Neutrophil (primary cell): ENCODE data around the gene THTPA.

Source experiments
- H3K27ac ChIP-seq: fragments of 200-600 bp; sonication (generic); 2 replicates; pipeline ENCODE4 v1.5.1; 2016; ENCODE audit warnings: mild to moderate bottlenecking, moderate library complexity
- H3K27me3 ChIP-seq: fragments of 200-600 bp; sonication (generic); 2 replicates; pipeline ENCODE4 v1.6.0; 2016; ENCODE audit warnings: mild to moderate bottlenecking
- H3K36me3 ChIP-seq: fragments of 200-600 bp; sonication (generic); 2 replicates; pipeline ENCODE4 v1.5.1; 2017
- H3K4me1 ChIP-seq, 2 experiments: fragments of 200-600 bp in 1 of 2; sonication (generic) in 1 of 2; 1 replicate in 1 of 2; 2 replicates in 1 of 2; pipeline versions ENCODE4 v1.5.1 to v1.6.1; 2013 to 2016; ENCODE audit warnings: low read depth in 1 of 2, low read length in 1 of 2, mild to moderate bottlenecking in 1 of 2, moderate library complexity in 1 of 2; ENCODE audit not compliant: control insufficient read depth in 1 of 2, insufficient read depth in 1 of 2
- H3K4me3 ChIP-seq, 2 experiments: fragments of 200-600 bp in 1 of 2; sonication (generic) in 1 of 2; 1 replicate in 1 of 2; 2 replicates in 1 of 2; pipeline ENCODE4 v1.5.1; 2013 to 2016; ENCODE audit warnings: low read depth in 1 of 2, low read length in 1 of 2, mild to moderate bottlenecking in 1 of 2, moderate library complexity in 1 of 2
- H3K9me3 ChIP-seq: fragments of 200-600 bp; sonication (generic); 2 replicates; pipeline ENCODE4 v1.5.1; 2016
- TF ChIP-seq, protein P1 (sequence below): fragments of 200-600 bp; sonication (generic); IDR thresholded peaks from 2 replicates; pipeline ENCODE4 v1.5.1; 2016; ENCODE audit warnings: antibody characterized with exemption

THTPA gene

DNA sequence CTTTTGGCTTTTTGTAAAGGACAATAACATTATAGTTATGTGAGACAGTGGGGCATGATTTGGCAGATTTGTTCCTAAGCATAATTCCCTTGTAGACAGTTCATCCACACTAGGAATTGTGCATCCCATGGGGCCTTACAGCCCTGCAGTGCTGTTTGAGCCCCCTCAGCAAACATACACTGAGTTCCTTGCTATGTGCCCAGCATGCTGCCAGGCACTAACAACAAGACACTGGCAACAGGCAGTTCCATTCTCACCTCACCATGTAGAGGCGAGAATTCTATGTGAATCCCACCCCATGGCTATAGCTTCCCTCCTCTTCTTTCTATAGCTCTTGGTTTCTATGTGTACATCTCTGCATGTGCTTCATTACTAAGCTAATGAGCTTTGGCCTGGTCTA is 1.9 kb downstream of the THTPA start:
- TF ChIP-seq, protein P1, sequence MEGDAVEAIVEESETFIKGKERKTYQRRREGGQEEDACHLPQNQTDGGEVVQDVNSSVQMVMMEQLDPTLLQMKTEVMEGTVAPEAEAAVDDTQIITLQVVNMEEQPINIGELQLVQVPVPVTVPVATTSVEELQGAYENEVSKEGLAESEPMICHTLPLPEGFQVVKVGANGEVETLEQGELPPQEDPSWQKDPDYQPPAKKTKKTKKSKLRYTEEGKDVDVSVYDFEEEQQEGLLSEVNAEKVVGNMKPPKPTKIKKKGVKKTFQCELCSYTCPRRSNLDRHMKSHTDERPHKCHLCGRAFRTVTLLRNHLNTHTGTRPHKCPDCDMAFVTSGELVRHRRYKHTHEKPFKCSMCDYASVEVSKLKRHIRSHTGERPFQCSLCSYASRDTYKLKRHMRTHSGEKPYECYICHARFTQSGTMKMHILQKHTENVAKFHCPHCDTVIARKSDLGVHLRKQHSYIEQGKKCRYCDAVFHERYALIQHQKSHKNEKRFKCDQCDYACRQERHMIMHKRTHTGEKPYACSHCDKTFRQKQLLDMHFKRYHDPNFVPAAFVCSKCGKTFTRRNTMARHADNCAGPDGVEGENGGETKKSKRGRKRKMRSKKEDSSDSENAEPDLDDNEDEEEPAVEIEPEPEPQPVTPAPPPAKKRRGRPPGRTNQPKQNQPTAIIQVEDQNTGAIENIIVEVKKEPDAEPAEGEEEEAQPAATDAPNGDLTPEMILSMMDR, result no peak
- H3K27ac ChIP-seq, result no peak overlapping the region
- no peaks in the 10 kb centered on the region for H3K9me3 ChIP-seq
- peaks cover 12 to 13% of the 10 kb centered on the region in 2 experiments for H3K4me1 ChIP-seq
- H3K36me3 ChIP-seq, result peaks cover 47% of the 10 kb centered on the region
- H3K27me3 ChIP-seq, result no peaks in the 10 kb centered on the region
- no peak overlapping the region for H3K4me3 ChIP-seq

DNA sequence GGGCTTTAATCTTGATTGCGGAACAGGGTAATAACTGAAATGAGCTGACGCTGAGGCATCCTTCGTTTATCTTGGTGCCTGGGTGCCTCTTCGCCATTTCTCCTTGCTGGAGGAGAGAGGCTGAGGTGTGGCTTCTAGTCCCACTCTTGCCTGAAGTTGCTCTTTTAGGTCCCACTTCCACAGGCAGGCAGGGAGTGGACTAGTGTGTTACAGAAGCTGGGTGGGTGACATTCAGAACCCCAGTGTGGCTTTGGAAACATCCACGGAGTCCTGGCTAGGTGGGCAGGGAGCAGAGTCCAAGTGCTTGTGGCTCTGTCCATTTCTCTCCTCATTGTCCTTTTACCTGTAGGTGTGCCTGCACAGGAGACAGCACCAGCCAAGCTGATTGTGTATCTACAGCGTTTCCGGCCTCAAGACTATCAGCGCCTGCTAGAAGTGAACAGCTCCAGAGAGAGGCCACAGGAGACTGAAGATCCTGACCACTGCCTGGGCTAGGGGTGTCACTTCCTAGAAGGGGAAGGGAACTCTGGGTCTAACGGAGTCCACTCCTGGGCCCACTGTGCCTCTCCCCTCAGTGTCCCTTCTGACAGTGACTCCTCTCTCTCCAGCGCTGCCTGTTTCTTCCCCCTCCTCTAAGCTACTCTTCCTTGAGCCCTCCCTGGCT is 2.4 kb downstream of the THTPA start:
- Histone ChIP-seq H3K9me3 (no peaks in the 10 kb centered on the region), H3K36me3 (peaks cover 52% of the 10 kb centered on the region), H3K4me1 (peaks cover 13 to 16% of the 10 kb centered on the region in 2 experiments), H3K27me3 (no peaks in the 10 kb centered on the region), H3K4me3 (no peak overlapping the region), H3K27ac (no peak overlapping the region)
- TF ChIP-seq, protein P1, result no peak

DNA sequence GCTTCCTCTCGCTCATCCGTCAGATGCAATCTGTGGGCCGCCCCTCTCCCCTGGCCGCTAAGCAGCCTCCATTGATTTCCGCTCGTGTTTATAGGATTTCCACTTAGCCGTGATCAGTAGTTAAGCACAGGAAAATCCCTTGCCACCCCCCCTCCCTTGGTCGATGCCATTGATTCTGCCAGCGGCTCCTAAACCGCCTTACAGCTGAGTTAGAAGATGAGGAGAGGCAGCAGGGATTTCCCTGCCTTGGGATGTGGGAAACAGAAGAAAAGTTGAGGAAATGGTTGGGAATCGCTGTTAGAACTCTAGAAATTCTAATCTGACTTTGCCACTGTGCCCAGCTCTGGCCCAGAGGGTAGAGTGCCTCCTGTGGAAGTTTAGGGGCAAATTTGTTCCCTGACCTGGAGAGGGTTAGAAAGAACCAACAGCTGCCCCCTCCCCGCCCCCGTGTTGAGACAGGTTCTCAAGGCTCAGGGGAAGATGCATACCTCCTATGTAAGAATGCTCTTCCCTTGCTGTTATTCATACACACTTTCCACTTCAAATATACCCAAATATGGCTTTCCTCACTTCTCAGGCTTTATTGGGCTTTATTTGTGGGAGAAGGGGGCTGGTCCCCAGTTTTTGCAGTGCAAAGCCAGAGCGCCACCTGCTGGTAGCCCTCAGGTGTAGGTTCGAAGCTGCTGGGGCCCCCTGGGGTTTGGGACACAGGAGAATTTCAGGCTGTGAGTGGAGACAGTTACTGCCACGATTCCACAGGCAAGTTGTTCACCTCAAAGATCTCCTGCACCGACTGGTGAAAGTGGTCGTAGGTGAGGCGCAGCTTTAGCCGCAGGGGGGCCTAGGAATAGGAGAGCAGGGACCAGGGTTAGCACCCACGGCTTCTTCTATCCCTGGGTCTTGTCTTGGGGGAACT is 3.2 kb downstream of the THTPA start:
- Histone ChIP-seq H3K4me3 (no peak overlapping the region), H3K9me3 (no peaks in the 10 kb centered on the region), H3K27me3 (no peaks in the 10 kb centered on the region), H3K36me3 (peaks cover 60% of the 10 kb centered on the region), H3K27ac (no peak overlapping the region), H3K4me1 (peaks cover 13 to 24% of the 10 kb centered on the region in 2 experiments)
- TF ChIP-seq, protein P1, result peak; percentile 68

DNA sequence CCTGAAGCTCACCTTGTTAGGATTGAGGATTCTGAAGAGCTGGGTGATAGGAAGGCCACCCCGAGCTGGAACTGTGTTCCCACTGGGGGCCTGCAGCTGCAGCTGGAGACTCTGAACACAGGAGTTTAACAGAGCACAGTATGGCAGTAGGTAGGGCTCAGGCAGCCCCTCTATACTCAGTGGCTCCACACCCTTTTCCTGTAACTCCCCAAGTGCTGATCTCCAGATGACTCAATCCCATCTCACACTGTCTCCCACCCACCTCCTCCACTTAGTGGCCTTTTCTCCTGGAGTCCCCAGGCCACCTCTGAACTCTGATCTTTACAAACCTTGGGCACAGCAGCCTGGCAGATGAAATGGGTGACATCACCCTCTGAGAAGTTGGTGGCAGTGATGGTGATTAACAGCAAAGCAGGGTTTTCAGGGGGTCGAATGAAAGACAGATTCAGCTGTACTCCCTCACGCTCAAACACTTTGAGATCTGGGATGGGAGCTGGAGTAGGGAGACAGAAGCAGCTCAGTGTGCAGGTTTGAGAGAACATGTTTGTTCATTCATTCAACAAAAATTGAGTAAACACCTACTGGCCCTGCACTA is 4.0 kb downstream of the THTPA start:
- H3K4me1 ChIP-seq, result peaks cover 13 to 30% of the 10 kb centered on the region in 2 experiments

DNA sequence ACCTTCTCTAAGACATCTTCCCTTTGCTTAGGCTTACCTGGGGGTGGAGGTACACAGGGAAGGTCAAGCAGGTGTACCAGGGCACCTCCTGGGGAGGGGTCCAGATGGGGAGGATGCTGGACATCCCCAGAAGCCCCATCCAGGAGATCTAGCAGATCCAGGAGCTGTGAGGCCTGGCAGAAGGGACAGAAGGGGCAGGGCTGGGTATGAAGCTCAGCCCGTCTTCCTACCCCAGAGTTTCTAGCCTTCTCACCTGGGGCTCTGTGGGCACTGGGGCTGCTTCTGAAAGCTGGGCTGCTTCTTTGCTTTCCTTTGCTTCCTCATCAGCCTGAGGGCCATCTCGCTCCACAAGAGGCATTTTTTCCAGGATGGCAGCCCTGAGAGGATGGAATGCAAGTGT is 5.2 kb downstream of the THTPA start:
- no peaks in the 10 kb centered on the region for H3K27me3 ChIP-seq
- no peaks in the 10 kb centered on the region for H3K9me3 ChIP-seq
- H3K4me1 ChIP-seq, result peaks cover 11 to 36% of the 10 kb centered on the region in 2 experiments
- H3K36me3 ChIP-seq, result peaks cover 80% of the 10 kb centered on the region
- H3K27ac ChIP-seq, result no peak overlapping the region
- H3K4me3 ChIP-seq, result no peak overlapping the region
- TF ChIP-seq, protein P1, result no peak

More for the DNA sequence above, 4.0 kb downstream of the THTPA start:
- TF ChIP-seq, protein P1, result no peak
- Histone ChIP-seq H3K27ac (no peak overlapping the region), H3K27me3 (no peaks in the 10 kb centered on the region), H3K9me3 (no peaks in the 10 kb centered on the region), H3K4me3 (no peak overlapping the region), H3K36me3 (peaks cover 68% of the 10 kb centered on the region)
